CD4-positive, alpha-beta T cell (primary cell): Measurements from ENCODE around the gene KCNA1. TPM values are rescaled to one million over a fixed set of nuclear protein-coding genes. Genes with fewer than 3 reads are reported as not detected.
"Not testable (repeated sequence)": the region's sequence is repeated elsewhere in the genome, so short reads cannot be mapped to it uniquely, and the experiment has no call there.

ENCODE experiments used
- ATAC-seq: fragments of 200-7000 bp; cut with Tn5 transposase; one replicate; pipeline ENCODE4 v1.10.0; 2022; ENCODE audit warnings: mild to moderate bottlenecking; ENCODE audit not compliant: poor library complexity
- CTCF ChIA-PET: fragments of 350-600 bp; sonication (Branson Sonifier 250); formaldehyde crosslinking; loops from one replicate; lab custom pipeline; 2021; ENCODE audit warnings: antibody characterized with exemption, inconsistent platforms; lab: Charles Lee
- POLR2A ChIA-PET: fragments of 350-600 bp; sonication (Branson Sonifier 250); formaldehyde crosslinking; loops from one replicate; lab custom pipeline; 2021; ENCODE audit warnings: antibody characterized with exemption, inconsistent platforms; lab: Charles Lee
- DNase-seq, 14 experiments: peaks; one replicate each; pipeline ENCODE4 v3.0.0-alpha.2; 2013 to 2020; ENCODE audit warnings: mixed read lengths in 2 of 14
- H3K27ac ChIP-seq, 2 donors: one replicate each; pipeline versions ENCODE4 v1.5.1 to v1.7.0; 2013; ENCODE audit warnings: low read length in 2 of 2, low read depth in 1 of 2, mild to moderate bottlenecking in 1 of 2
- H3K27me3 ChIP-seq, 2 experiments: 1 replicate in 1 of 2; 2 replicates in 1 of 2; pipeline versions ENCODE4 v1.6.1 to v1.7.0; 2013; ENCODE audit warnings: low read length in 2 of 2, control low read depth in 1 of 2, mild to moderate bottlenecking in 1 of 2, moderate library complexity in 1 of 2; ENCODE audit not compliant: insufficient read depth in 2 of 2, control insufficient read depth in 1 of 2
- H3K36me3 ChIP-seq: one replicate; pipeline ENCODE4 v1.6.1; 2013; ENCODE audit warnings: low read length, control low read depth; ENCODE audit not compliant: insufficient read depth
- H3K4me1 ChIP-seq: one replicate; pipeline ENCODE4 v1.6.1; 2013; ENCODE audit warnings: low read length, control low read depth; ENCODE audit not compliant: insufficient read depth
- H3K4me3 ChIP-seq: one replicate; pipeline ENCODE4 v1.5.1; 2013; ENCODE audit warnings: mild to moderate bottlenecking, low read length, moderate library complexity
- H3K9me3 ChIP-seq, 2 experiments: 1 replicate in 1 of 2; 2 replicates in 1 of 2; pipeline versions ENCODE4 v1.6.1 to v1.7.0; 2013; ENCODE audit warnings: low read length in 2 of 2, mild to moderate bottlenecking in 2 of 2, control low read depth in 1 of 2, moderate library complexity in 1 of 2; ENCODE audit not compliant: control insufficient read depth in 1 of 2, insufficient read depth in 1 of 2
- H3K27ac Mint-ChIP-seq: one replicate; pipeline ENCODE4 v1.8.0; 2020; ENCODE audit warnings: mixed read lengths
- H3K27me3 Mint-ChIP-seq: one replicate; pipeline ENCODE4 v1.8.0; 2021; ENCODE audit warnings: mixed read lengths
- H3K36me3 Mint-ChIP-seq: one replicate; pipeline ENCODE4 v1.8.0; 2021; ENCODE audit warnings: low read depth, mixed read lengths
- H3K4me1 Mint-ChIP-seq: one replicate; pipeline ENCODE4 v1.8.0; 2021; ENCODE audit warnings: low read depth, mixed read lengths
- H3K4me3 Mint-ChIP-seq: one replicate; pipeline ENCODE4 v1.8.0; 2020; ENCODE audit warnings: mild to moderate bottlenecking, mixed read lengths
- H3K9me3 Mint-ChIP-seq: one replicate; pipeline ENCODE4 v1.8.0; 2020; ENCODE audit warnings: mixed read lengths
- CTCF ChIP-seq: fragments of 200-600 bp; IDR thresholded peaks from one replicate; pipeline ENCODE4 v1.8.0; 2022; ENCODE audit warnings: antibody characterized with exemption, mild to moderate bottlenecking
- intact Hi-C, 2 experiments: fragments of 100-400 bp; cut with DNase I in 1 of 2; cut with micrococcal nuclease in 1 of 2; formaldehyde crosslinking; loops; one replicate each; pipeline versions ENCODE4 v1.15.1 to v1.9.0; 2023 to 2025; cut with DNase I, micrococcal nuclease
- total RNA-seq, 174 experiments: library from RNA in 2 of 174; stranded (reverse) in 2 of 174; gene quantifications; one replicate each; pipeline ENCODE4 v1.2.3 and lab custom pipeline; 2021 to 2026

Gene KCNA1
- total RNA-seq, 2 experiments from 2014 or later = not detected

GRCh38 chr12:4873947-4874346 is 35.8 kb upstream of the KCNA1 start:
- no peaks in the 10 kb centered on the region for H3K36me3 Mint-ChIP-seq
- H3K9me3 Mint-ChIP-seq = peaks cover 2% of the 10 kb centered on the region
- Histone ChIP-seq H3K9me3 (no peaks in the 10 kb centered on the region), H3K27me3 (peaks cover 4 to 10% of the 10 kb centered on the region in 2 experiments), H3K36me3 (no peaks in the 10 kb centered on the region), H3K4me3 (no peak overlapping the region), H3K27ac (no peak overlapping the region), H3K4me1 (no peaks in the 10 kb centered on the region)
- no peak for DNase-seq
- TF ChIP-seq CTCF = no peak
- ATAC-seq = no peak
- POLR2A ChIA-PET = no interaction called here
- intact Hi-C loops = no loop called here
- no peaks in the 10 kb centered on the region for H3K4me1 Mint-ChIP-seq
- CTCF ChIA-PET = interaction anchor here (0.7 kb wide), 1 partner anchor 1070 kb away, joined by 3 read pairs; no protein-coding TSS in a partner anchor
- H3K27me3 Mint-ChIP-seq = peaks cover 20% of the 10 kb centered on the region
- no peak overlapping the region for H3K27ac Mint-ChIP-seq
- no peak overlapping the region for H3K4me3 Mint-ChIP-seq

DNA sequence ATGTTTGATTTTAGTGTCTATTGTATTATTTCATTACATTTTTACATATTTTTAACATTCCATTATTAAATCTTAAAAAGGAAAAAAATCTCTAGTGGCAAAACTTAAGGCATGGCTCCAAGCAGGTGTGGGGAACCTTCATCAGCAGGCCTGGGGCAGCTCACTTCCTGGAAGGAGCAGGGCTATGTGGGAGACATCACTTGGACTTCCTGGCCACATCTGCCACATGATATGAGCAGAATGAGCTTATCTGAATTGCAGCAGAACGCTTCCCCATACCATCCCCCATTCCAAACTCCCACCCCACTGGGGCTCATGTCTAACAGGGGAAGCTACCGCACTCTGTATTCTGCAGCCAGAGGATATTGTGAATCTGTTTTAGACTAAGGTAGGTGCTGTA is 35.0 kb upstream of the KCNA1 start:
- H3K27ac ChIP-seq = no peak overlapping the region
- no peaks in the 10 kb centered on the region for H3K36me3 ChIP-seq
- H3K27me3 ChIP-seq = peaks cover 0 to 10% of the 10 kb centered on the region in 2 experiments
- TF ChIP-seq CTCF = no peak
- ChIA-PET CTCF (no interaction called here), POLR2A (no interaction called here)
- intact Hi-C loops = no loop called here
- no peak for ATAC-seq
- H3K9me3 Mint-ChIP-seq = peaks cover 2% of the 10 kb centered on the region
- no peak for DNase-seq
- H3K27me3 Mint-ChIP-seq = peaks cover 19% of the 10 kb centered on the region
- no peaks in the 10 kb centered on the region for H3K4me1 Mint-ChIP-seq
- no peak overlapping the region for H3K27ac Mint-ChIP-seq
- H3K4me3 Mint-ChIP-seq = no peak overlapping the region
- H3K4me1 ChIP-seq = no peaks in the 10 kb centered on the region
- peaks cover 0 to 7% of the 10 kb centered on the region in 2 experiments for H3K9me3 ChIP-seq
- H3K4me3 ChIP-seq = no peak overlapping the region
- no peaks in the 10 kb centered on the region for H3K36me3 Mint-ChIP-seq

GRCh38 chr12:4879481-4879880 is 30.2 kb upstream of the KCNA1 start:
- H3K27me3 ChIP-seq, ATAC-seq, H3K4me3 Mint-ChIP-seq, H3K36me3 ChIP-seq, H3K4me3 ChIP-seq, H3K4me1 ChIP-seq, CTCF ChIA-PET, H3K27ac ChIP-seq, DNase-seq, H3K9me3 Mint-ChIP-seq, H3K36me3 Mint-ChIP-seq, H3K27ac Mint-ChIP-seq, H3K4me1 Mint-ChIP-seq, POLR2A ChIA-PET, intact Hi-C loops, H3K9me3 ChIP-seq: not testable (repeated sequence)
- peaks cover 47% of the 10 kb centered on the region for H3K27me3 Mint-ChIP-seq
